Activated CD8-positive, alpha-beta T cell treated with anti-CD3 and anti-CD28 coated beads, Interleukin-2, amount 10 ng/mL, durations not matched to agents 7 days and 5 days (primary cell): ENCODE results near the gene CDIPT. TPM values are rescaled to one million over a fixed set of nuclear protein-coding genes. Genes with fewer than 3 reads are reported as not detected.
"Not testable (repeated sequence)": the region's sequence is repeated elsewhere in the genome, so short reads cannot be mapped to it uniquely, and the experiment has no call there.

ENCODE experiments used
- ATAC-seq: fragments of 150-1000 bp; cut with Tn5 transposase; one replicate; pipeline ENCODE4 v1.10.0; 2021; ENCODE audit warnings: moderate library complexity
- CTCF ChIA-PET: fragments of 350-600 bp; sonication (Branson Sonifier 250); formaldehyde crosslinking; loops from one replicate; lab custom pipeline; 2021; ENCODE audit warnings: antibody characterized with exemption; lab: Charles Lee
- POLR2A ChIA-PET: fragments of 350-600 bp; sonication (Branson Sonifier 250); formaldehyde crosslinking; loops from one replicate; lab custom pipeline; 2021; ENCODE audit warnings: antibody characterized with exemption; lab: Charles Lee
- DNase-seq: peaks from one replicate; pipeline ENCODE4 v3.0.0-alpha.2; 2020
- H3K27ac Mint-ChIP-seq: one replicate; pipeline ENCODE4 v1.8.0; 2021; ENCODE audit warnings: mild to moderate bottlenecking, mixed read lengths
- H3K27me3 Mint-ChIP-seq: one replicate; pipeline ENCODE4 v1.8.0; 2021; ENCODE audit warnings: low read depth, mixed read lengths
- H3K36me3 Mint-ChIP-seq: one replicate; pipeline ENCODE4 v1.8.0; 2021; ENCODE audit warnings: low read depth, mixed read lengths
- H3K4me1 Mint-ChIP-seq: one replicate; pipeline ENCODE4 v1.8.0; 2021; ENCODE audit warnings: low read depth, mixed read lengths
- H3K4me3 Mint-ChIP-seq: one replicate; pipeline ENCODE4 v1.8.0; 2021; ENCODE audit warnings: mild to moderate bottlenecking, mixed read lengths
- H3K9me3 Mint-ChIP-seq: one replicate; pipeline ENCODE4 v1.8.0; 2022; ENCODE audit warnings: mixed read lengths; ENCODE audit not compliant: insufficient read depth
- total RNA-seq, 2 experiments: library from RNA; stranded (reverse); gene quantifications; one replicate each; pipeline ENCODE4 v1.2.3, GENCODE V29; 2021

The CDIPT gene, protein sequence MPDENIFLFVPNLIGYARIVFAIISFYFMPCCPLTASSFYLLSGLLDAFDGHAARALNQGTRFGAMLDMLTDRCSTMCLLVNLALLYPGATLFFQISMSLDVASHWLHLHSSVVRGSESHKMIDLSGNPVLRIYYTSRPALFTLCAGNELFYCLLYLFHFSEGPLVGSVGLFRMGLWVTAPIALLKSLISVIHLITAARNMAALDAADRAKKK
- 10 to 100 TPM; 51.1 to 53.2 TPM for total RNA-seq

DNA sequence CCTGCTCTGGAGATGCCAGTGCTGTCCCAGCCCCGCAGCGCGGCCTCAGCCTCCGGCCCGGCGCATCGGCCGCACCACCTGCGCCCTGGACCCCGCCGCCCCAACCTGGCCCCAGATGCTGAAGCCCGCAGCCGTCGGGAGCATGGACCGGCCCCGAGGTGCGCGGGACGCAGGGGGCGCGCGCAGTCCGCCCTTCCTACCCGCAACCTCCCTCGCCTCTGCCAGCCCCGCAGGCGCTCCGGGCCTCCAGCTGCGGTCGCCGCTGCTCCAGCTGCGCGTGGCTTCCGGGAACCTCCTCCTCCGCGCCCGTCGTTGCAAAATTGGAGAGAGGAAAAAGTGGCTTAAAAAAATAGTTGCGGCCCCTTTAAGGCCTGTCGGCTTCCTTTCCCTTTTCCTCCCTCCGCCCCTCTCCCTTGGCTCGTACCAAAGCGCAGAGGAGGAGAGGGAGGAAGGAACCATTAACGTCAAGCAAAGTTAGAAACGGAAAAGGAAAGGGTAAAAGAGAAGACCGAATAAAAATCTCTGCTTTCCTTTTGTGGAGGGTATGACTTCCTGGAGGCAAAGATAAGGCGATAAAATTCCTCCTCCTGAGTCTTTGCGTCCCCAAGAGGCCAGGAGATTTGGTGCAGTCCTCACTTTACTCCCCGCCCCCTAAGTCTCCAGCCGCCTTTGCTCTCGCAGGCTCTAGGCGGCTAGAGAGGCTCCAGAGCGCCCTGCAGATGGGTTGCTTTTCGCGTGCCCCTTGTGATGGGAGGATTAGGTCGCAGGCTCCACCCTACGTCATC is at the start of gene CDIPT:
CDIPT (minus strand) TSS at position 343 of the 785 bp plus-strand sequence. CDS start 369 bp downstream, outside the sequence.
- H3K36me3 Mint-ChIP-seq = peaks cover 25% of the 10 kb centered on the region
- CTCF ChIA-PET = interaction anchor here (0.5 to 1.5 kb wide), 6 partner anchors 8 to 189 kb away, joined by 3 to 5 read pairs (median 4); partner anchors contain the start of gene TAOK2
- H3K27me3 Mint-ChIP-seq = no peaks in the 10 kb centered on the region
- DNase-seq = peak; percentile 96
- H3K4me1 Mint-ChIP-seq = peaks cover 31% of the 10 kb centered on the region
- ATAC-seq = peak; percentile 99
- peak within 1 kb of the TSS; percentile 91 for H3K4me3 Mint-ChIP-seq
- no peaks in the 10 kb centered on the region for H3K9me3 Mint-ChIP-seq
- H3K27ac Mint-ChIP-seq = peak within 1 kb of the TSS; percentile 100
- POLR2A ChIA-PET = interaction anchor here (1.1 to 1.2 kb wide), 3 partner anchors 14 to 132 kb away, joined by 3 to 4 read pairs (median 3); partner anchors contain the start of gene HIRIP3

DNA sequence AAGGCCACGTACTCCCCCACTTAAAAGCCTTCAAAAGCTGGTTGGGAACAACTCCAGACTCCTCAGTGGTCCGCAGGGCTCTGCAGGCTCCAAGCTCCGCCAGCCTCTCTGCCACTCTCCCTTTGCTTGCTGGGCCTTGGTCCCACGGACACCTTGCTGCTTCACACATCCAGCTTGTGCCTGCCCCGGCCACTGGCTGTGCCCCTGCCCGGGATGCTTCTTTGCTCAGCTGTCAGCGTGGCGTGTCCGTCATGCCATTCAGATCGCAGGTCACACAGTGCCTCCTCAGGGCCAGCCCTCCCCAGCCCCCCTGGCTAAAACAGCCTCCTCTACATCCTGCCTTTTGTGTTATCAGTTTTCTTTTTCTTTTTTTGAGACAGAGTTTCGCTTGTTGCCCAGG is 49.1 kb upstream of the CDIPT start:
- H3K36me3 Mint-ChIP-seq = peaks cover 19% of the 10 kb centered on the region
- POLR2A ChIA-PET = no interaction called here
- CTCF ChIA-PET = no interaction called here
- H3K27ac Mint-ChIP-seq = no peak overlapping the region
- H3K4me3 Mint-ChIP-seq = no peak overlapping the region
- no peak for ATAC-seq
- no peaks in the 10 kb centered on the region for H3K27me3 Mint-ChIP-seq
- no peak for DNase-seq
- H3K4me1 Mint-ChIP-seq = no peaks in the 10 kb centered on the region
- no peaks in the 10 kb centered on the region for H3K9me3 Mint-ChIP-seq

DNA sequence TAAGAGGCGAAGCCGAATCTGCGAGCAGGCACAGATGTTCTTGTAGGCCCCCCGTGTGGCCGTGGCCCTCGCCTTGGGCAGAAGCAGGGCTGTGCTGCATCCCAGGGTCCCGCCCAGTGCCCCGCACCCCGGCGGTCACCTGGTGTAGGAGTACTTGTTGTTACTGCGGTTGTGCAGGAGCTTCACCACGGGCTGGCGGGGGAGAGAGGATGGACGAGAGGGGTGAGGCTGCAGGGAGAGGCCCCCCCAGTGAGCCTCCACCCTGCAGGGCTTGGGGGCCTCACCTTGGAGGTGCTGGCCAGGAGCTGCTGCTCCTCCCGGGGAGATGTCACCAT is 48.6 kb upstream of the CDIPT start:
- Mint-ChIP-seq H3K27ac (no peak overlapping the region), H3K36me3 (peaks cover 16% of the 10 kb centered on the region)
- POLR2A ChIA-PET = no interaction called here

DNA sequence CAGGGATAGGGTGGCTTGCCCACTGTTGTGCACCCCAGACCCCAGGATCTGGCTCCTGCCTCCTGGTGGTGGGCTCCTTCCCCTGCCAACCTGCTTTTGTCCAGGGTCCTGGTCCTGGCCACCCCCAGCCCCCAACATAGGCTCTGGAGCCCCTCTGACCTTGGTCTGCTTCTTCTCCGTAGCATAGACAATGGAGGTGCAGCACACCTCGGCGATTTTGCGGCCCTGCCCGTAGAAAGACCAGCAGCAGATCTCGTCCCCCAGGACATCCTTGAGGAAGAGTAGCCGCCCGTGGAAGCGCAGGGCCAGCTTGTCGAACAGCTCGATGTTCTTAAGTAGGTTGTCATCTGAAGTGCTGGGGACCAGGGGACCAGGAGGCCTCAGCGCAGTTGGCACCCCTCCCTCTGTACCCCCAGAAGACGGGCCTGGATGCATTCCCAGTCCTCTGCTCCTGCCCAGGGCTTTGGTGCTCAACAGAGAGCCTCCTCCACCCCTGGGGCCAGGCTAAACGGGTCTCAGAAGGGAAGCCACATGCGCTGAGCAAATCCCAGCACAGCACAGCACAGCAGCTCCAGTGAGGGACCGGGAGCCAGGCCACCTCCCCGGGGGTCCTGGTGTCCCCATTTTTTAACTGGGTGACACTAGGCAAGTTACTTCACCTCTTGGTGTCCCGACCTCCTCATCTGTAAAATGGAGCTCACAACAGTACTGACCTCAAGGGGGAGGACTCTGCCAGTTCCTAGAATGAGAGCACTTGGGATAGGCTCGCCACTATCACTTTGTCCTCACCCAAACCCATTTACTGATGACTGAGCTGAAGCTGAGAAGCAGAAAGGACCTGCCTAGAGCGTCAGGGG is 48.0 kb upstream of the CDIPT start:
- H3K4me1 Mint-ChIP-seq = no peaks in the 10 kb centered on the region
- CTCF ChIA-PET = no interaction called here
- DNase-seq (no peak), ATAC-seq (no peak)
- no peak overlapping the region for H3K4me3 Mint-ChIP-seq
- no peaks in the 10 kb centered on the region for H3K27me3 Mint-ChIP-seq
- peaks cover 13% of the 10 kb centered on the region for H3K36me3 Mint-ChIP-seq
- H3K9me3 Mint-ChIP-seq = no peaks in the 10 kb centered on the region
- H3K27ac Mint-ChIP-seq = no peak overlapping the region
- POLR2A ChIA-PET = no interaction called here

More for the DNA sequence above, 48.6 kb upstream of the CDIPT start:
- H3K4me1 Mint-ChIP-seq = no peaks in the 10 kb centered on the region
- no peak overlapping the region for H3K4me3 Mint-ChIP-seq
- ATAC-seq = no peak
- no peak for DNase-seq
- H3K27me3 Mint-ChIP-seq = no peaks in the 10 kb centered on the region
- CTCF ChIA-PET = no interaction called here
- H3K9me3 Mint-ChIP-seq = no peaks in the 10 kb centered on the region

DNA sequence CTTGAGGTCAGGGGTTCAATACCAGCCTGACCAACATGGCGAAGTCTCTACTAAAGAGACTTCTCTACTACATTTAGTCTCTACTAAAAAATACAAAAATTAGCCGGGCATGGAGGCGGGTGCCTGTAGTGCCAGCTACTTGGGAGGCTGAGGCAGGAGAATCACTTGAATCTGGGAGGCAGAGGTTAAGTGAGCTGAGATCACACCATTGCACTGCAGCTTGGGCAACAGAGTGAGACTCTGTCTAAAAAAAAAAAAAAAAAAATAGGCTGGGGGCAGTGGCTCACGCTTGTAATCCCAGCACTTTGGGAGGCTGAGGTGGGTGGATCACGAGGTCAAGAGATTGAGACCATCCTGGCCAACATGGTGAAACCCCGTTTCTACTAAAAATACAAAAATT is 46.8 kb upstream of the CDIPT start:
- ATAC-seq, CTCF ChIA-PET, H3K9me3 Mint-ChIP-seq, H3K4me1 Mint-ChIP-seq, H3K4me3 Mint-ChIP-seq, H3K27ac Mint-ChIP-seq, H3K36me3 Mint-ChIP-seq, DNase-seq, POLR2A ChIA-PET, H3K27me3 Mint-ChIP-seq: not testable (repeated sequence)

DNA sequence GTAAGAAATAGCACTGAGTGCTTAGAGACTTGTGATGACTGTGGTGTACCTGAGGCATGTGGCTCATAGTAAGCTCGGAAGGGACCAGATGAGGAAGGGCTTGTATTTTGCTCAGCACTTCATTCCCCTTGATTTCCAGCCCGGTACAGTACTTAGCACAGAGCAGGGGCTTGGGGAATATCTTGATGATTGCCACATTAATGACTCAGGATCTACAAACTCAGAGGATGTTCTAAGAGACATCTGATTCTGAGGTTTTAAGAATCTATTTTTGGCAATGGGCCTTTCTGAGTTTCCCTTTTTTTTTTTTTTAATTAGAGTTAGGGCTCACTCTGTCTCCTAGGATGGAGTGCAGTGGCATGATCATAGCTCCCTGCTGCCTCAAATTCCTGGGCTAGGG is 46.4 kb upstream of the CDIPT start:
- Mint-ChIP-seq H3K27ac (no peak overlapping the region), H3K9me3 (no peaks in the 10 kb centered on the region), H3K27me3 (no peaks in the 10 kb centered on the region), H3K36me3 (peaks cover 8% of the 10 kb centered on the region), H3K4me3 (no peak overlapping the region), H3K4me1 (no peaks in the 10 kb centered on the region)
- POLR2A ChIA-PET = no interaction called here
- CTCF ChIA-PET = interaction anchor here (0.6 to 0.8 kb wide), 2 partner anchors 10 to 727 kb away, joined by 3 read pairs; partner anchors contain the start of genes ASPHD1 and SEZ6L2
- ATAC-seq (no peak), DNase-seq (no peak)

DNA sequence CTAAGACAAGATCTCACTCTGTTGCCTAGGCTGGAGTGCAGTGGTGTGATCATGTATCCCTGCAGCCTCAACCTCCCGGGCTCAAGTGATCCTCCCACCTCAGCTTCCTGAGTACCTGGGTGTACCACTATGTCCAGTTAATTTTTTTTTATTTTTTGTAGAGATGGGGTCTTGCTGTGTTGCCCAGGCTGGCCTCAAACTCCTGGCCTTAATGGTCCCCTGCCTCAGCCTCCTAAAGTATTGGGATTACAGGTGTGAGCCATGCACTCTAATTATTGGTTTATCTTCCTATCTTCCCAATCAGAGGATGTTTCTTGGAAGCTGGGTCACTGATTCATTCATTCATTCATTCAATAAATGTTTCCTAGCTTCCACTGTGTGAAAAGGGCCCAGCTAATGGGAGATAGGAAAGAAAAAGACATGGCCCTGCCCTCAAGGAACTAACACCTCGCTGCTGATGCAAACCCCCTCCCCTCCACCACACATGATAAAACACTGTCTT is 45.7 kb upstream of the CDIPT start:
- ChIA-PET POLR2A (interaction anchor here (0.6 kb wide), 1 partner anchor 43 kb away, joined by 3 read pairs; no protein-coding TSS in a partner anchor), CTCF (interaction anchor here (0.6 to 0.8 kb wide), 2 partner anchors 9 to 727 kb away, joined by 3 read pairs; partner anchors contain the start of genes ASPHD1 and SEZ6L2)
- Mint-ChIP-seq H3K27me3 (no peaks in the 10 kb centered on the region), H3K4me1 (no peaks in the 10 kb centered on the region), H3K9me3 (no peaks in the 10 kb centered on the region), H3K36me3 (peaks cover 5% of the 10 kb centered on the region), H3K4me3 (no peak overlapping the region), H3K27ac (no peak overlapping the region)
- no peak for ATAC-seq
- no peak for DNase-seq

DNA sequence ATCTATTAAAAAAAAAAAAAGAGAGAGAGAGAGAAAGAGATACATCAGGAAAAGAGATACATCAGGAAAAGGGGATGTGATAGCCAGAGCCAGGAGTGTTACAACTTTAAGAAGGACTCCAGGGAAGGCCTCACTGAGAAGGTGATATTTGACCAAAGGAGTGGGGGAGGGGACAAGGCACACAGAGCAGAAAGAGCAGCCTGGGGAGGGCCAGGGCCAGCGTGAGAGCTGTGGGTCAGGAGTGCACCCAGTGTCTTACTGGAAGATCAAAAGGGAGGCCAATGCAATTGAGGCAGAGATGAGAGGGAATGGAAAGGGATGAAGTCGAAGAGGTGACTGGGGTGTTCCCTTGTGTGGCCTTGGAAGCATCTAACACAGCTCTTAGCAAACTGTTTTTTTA is 44.9 kb upstream of the CDIPT start:
- CTCF ChIA-PET = no interaction called here
- POLR2A ChIA-PET = no interaction called here

DNA sequence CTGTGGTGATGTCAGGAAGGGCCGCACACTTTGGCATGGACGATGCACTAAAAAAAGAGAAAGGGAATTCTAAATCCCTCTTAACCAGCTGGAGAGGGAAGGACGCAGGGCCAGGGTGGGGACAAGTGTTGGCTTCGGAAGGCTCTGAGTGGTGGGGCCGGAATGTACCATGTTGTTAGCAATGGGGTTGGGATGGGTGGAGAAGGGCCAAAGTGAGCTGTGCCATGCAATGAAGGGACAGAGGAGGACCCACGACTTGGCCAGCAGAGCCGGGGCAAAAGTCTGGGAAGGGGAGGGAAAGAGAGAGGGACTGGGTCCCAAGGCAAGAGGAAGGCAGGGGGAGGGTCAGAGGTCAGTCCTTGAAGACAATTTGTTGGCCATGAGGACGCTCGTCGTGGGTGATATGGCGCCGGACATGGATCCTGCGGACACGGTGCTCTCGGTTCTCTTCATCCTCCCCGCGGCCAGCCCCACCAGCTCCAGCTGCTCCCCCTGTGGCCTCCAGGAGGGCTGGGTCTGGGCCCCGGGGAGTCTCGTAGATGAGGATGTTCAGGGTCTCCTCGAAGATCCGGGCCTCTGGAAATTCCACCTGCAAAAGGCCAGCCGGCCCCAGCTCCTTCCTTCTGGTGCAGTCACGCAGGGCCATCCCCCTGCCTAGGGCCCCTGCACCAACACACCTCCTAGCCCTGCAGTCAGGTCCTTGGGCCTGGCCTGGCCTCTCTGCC is 43.7 kb upstream of the CDIPT start:
- H3K9me3 Mint-ChIP-seq = no peaks in the 10 kb centered on the region
- ChIA-PET POLR2A (interaction anchor here (0.6 to 1.1 kb wide), 2 partner anchors 18 to 1201 kb away, joined by 3 read pairs; no protein-coding TSS in a partner anchor), CTCF (no interaction called here)
- H3K27ac Mint-ChIP-seq = no peak overlapping the region
- H3K4me1 Mint-ChIP-seq = peaks cover 4% of the 10 kb centered on the region
- DNase-seq (no peak), ATAC-seq (no peak)
- peaks cover 2% of the 10 kb centered on the region for H3K27me3 Mint-ChIP-seq
- H3K36me3 Mint-ChIP-seq = peaks cover 5% of the 10 kb centered on the region
- no peak overlapping the region for H3K4me3 Mint-ChIP-seq

More for the DNA sequence above, 44.9 kb upstream of the CDIPT start:
- Mint-ChIP-seq H3K9me3 (no peaks in the 10 kb centered on the region), H3K4me3 (no peak overlapping the region), H3K4me1 (peaks cover 4% of the 10 kb centered on the region), H3K27ac (no peak overlapping the region), H3K36me3 (peaks cover 5% of the 10 kb centered on the region), H3K27me3 (peaks cover 2% of the 10 kb centered on the region)
- ATAC-seq = no peak
- no peak for DNase-seq

DNA sequence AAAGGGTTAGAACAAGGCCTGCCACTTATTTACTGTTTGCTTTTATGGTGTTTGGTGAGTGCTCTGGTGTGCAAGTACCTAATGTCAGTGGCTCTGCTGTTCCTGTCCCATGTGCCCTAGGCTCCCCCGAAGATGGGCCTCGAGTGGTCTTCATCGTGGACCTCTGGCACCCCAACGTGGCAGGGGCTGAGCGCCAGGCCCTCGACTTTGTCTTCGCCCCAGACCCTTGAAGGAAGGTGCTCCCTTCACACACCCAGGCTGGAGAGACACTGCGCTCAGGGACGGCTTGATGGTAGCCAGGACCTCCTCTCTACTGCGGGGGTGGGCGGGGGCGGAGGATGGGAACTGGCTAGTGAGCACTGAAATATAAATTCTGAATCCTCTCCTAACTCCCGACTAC is 42.6 kb upstream of the CDIPT start:
- no peak for ATAC-seq
- CTCF ChIA-PET = no interaction called here
- DNase-seq = no peak
- Mint-ChIP-seq H3K9me3 (no peaks in the 10 kb centered on the region), H3K27ac (no peak overlapping the region), H3K36me3 (peaks cover 5% of the 10 kb centered on the region), H3K4me1 (peaks cover 6% of the 10 kb centered on the region), H3K4me3 (no peak overlapping the region), H3K27me3 (peaks cover 4% of the 10 kb centered on the region)
- POLR2A ChIA-PET = no interaction called here

DNA sequence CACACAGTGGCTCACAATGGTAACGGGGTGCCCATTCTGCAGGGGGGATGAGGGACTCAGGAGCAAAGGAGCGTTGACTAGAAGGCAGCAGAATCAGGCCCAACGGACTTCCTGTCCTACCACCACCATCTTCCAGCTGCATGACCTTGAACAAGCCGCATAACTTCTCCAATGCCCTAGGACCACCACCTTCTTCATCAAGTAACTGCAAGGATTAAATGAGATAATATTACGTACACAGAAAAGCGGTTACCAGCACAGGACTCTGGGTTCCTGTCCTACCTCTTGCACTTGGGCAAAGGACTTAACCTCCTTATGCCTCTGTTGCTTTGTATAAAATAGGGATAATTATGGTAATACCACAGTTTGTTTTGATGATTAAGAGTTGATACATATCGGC is 41.9 kb upstream of the CDIPT start:
- POLR2A ChIA-PET = no interaction called here

More for the DNA sequence above, 41.9 kb upstream of the CDIPT start:
- H3K4me3 Mint-ChIP-seq = no peak overlapping the region
- H3K27me3 Mint-ChIP-seq = peaks cover 8% of the 10 kb centered on the region
- H3K36me3 Mint-ChIP-seq = peaks cover 5% of the 10 kb centered on the region
- no peak for DNase-seq
- CTCF ChIA-PET = no interaction called here
- peaks cover 9% of the 10 kb centered on the region for H3K4me1 Mint-ChIP-seq
- ATAC-seq = no peak
- H3K27ac Mint-ChIP-seq = no peak overlapping the region
- H3K9me3 Mint-ChIP-seq = no peaks in the 10 kb centered on the region
